ENCODE results near the gene JPT2.

The JPT2 gene

DNA sequence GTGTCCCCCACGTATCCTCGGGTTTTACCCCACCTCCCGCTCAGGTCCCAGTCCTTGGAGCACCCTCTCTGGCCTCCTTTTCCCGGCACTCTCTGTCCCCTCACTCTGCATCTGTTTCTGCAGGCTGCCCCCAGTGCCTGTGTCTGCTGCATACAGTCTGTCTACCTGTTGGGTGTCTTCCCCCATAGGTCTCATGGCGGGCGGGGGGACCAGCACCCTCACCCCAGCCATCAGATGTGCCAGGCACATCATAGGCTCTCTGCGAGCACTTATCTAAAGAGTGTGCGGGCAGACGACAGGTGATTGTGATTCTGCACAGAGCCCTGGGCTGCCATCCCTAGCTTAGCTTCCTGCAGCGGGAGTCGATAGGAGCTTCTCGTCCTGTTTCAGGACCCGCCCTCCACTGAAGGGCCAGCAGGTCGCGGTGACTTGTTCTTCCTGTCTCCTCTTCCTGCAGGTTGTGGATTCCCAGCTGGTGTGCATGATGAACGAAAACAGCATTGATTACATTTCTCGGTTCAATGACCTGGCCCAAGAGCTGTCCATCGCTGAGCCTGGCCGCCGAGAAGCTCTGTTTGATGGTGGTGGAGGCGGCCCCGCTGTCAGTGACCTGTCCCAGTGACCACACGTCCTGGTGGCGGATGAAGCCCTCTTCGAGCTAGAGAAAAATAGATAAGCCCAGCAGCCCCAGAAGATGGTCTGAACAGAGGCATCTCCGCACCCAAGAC, 4.5 kb upstream of the JPT2 start:
- in situ Hi-C loops (cut with HindIII; ENCODE audit: low pct_ligation_motif_present, low sequenced_read_pairs): no loop called here
- TF ChIP-seq, protein P1, sequence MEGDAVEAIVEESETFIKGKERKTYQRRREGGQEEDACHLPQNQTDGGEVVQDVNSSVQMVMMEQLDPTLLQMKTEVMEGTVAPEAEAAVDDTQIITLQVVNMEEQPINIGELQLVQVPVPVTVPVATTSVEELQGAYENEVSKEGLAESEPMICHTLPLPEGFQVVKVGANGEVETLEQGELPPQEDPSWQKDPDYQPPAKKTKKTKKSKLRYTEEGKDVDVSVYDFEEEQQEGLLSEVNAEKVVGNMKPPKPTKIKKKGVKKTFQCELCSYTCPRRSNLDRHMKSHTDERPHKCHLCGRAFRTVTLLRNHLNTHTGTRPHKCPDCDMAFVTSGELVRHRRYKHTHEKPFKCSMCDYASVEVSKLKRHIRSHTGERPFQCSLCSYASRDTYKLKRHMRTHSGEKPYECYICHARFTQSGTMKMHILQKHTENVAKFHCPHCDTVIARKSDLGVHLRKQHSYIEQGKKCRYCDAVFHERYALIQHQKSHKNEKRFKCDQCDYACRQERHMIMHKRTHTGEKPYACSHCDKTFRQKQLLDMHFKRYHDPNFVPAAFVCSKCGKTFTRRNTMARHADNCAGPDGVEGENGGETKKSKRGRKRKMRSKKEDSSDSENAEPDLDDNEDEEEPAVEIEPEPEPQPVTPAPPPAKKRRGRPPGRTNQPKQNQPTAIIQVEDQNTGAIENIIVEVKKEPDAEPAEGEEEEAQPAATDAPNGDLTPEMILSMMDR (IDR thresholded peaks at IDR 0.05; ENCODE audit: low read depth, low read length, missing control alignments): no peak
- H3K4me3 ChIP-seq (ENCODE audit: low read depth, low read length): no peak overlapping the region
- peaks cover 53% of the 10 kb centered on the region for H3K36me3 ChIP-seq (replicated peaks)
- H3K27me3 ChIP-seq (replicated peaks): no peaks in the 10 kb centered on the region
- H3K27ac ChIP-seq: no peak overlapping the region
- DNase-seq: no peak

DNA sequence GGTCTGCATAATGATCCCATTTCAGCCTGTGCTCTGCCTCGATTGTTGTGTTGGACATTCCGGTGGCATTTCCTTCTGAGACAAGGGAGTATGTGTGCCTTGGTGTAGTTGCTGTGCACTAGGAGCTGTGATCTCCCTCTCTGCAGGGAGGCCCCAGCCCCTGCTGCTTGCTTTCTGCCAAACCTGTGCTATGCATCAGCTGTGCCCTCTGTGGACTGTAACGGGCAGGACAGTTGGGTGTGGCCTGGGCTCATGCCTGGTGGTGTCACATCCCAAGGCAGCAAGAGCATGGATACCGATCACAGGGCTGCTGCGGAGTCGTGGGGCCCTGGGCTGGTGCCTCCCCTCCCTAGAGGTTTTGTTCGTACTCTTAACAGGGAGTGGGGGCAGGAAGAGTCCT, 3.8 kb upstream of the JPT2 start:
- Histone ChIP-seq H3K36me3 (replicated peaks) (peaks cover 48% of the 10 kb centered on the region), H3K4me3 (ENCODE audit: low read depth, low read length) (no peak overlapping the region), H3K27ac (no peak overlapping the region), H3K27me3 (replicated peaks) (no peaks in the 10 kb centered on the region)
- in situ Hi-C loops (cut with HindIII; ENCODE audit: low pct_ligation_motif_present, low sequenced_read_pairs): no loop called here
- TF ChIP-seq, protein P1 (IDR thresholded peaks at IDR 0.05; ENCODE audit: low read depth, low read length, missing control alignments): no peak
- no peak for DNase-seq

DNA sequence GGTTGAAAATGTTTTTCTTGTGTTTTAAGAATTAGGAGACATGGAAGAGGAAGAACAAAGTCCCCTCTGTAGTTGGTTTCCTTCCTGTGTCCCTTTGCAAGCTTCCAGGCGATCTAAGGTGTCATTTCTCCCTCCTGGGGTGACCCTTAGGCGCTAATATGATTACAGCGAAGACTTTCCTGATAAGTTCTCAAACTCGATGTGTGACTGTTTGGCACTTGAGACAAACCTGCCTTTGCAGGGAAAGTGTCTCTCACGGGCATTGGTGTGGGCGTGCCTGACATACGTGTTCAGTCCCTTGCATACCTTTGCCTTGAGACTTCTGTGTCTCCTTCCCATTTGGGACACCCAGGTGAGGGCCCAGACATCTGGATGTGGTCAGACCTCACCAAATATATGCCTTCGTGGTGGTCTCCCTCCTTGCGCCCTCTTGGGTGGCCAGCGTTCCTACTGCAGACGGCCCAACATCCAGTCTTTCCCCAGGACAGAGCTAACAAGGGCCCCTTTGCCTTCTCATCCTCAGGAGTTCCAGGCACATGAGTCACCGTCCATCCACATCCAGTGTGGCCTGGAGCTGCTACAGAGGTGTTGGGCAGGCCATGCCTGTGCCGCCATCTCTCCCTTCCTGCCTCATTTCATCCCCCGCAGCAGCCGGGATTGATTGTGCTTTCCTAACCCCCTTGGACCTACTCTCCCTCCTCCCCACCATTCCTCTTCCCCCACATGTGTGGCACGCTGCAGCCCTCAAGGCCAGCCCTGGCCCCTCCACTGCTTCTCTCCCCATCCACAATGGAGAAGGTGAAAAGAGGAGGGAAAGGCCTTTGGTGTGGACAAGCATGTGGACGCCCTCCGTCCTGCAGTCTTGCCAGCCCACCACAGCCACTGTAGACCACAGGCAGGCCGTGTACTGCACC, 3.1 kb upstream of the JPT2 start:
- peaks cover 42% of the 10 kb centered on the region for H3K36me3 ChIP-seq (replicated peaks)
- no peak overlapping the region for H3K27ac ChIP-seq
- DNase-seq: peak; percentile 71
- H3K4me3 ChIP-seq (ENCODE audit: low read depth, low read length): no peak overlapping the region
- in situ Hi-C loops (cut with HindIII; ENCODE audit: low pct_ligation_motif_present, low sequenced_read_pairs): no loop called here
- no peaks in the 10 kb centered on the region for H3K27me3 ChIP-seq (replicated peaks)
- TF ChIP-seq, protein P1 (IDR thresholded peaks at IDR 0.05; ENCODE audit: low read depth, low read length, missing control alignments): no peak

DNA sequence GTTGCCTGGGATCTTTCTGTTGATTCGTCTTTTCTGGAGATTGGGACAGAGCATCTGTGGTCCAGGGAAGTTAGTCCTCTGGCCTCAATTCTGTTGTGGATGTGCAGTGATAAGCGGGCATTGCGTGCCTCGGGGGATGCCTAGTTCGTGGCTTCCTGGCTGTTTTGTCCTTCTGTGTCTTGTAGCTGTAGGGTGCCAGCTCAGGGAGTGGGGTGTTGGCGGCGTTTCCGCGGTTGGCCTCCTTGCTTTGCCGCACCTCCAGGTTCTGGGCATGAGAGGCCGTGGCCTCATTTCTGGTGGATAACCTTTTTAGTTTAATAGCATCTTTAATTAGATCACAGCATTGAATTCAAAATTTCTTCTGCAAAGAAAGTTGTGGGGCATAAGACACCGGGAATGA, 1.4 kb upstream of the JPT2 start:
- in situ Hi-C loops (cut with HindIII; ENCODE audit: low pct_ligation_motif_present, low sequenced_read_pairs): no loop called here
- Histone ChIP-seq H3K27me3 (replicated peaks) (no peaks in the 10 kb centered on the region), H3K36me3 (replicated peaks) (peaks cover 32% of the 10 kb centered on the region), H3K4me3 (ENCODE audit: low read depth, low read length) (no peak overlapping the region), H3K27ac (no peak overlapping the region)
- no peak for DNase-seq
- TF ChIP-seq, protein P1 (IDR thresholded peaks at IDR 0.05; ENCODE audit: low read depth, low read length, missing control alignments): no peak

DNA sequence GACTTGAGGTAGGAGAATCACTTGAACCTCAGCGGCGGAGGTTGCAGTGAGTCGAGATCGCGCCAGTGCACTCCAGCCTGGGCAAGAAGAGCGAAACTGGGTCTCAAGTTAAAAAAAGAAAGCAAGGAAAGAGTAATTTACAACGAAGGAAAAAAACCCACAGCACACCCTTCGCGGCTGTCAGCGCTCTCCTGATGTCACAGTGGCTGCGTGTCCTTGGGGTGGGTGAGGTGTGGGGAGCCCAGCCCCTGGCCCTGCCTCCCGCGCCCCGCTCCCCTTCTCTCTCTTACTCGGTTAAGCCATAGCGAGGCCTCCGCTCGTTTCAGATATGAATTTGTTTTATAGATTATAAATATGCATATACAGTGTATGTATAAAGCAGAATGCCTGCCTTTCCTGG, 740 bp upstream of the JPT2 start:
- no peak for DNase-seq
- Histone ChIP-seq H3K36me3 (replicated peaks) (peaks cover 27% of the 10 kb centered on the region), H3K27ac (no peak overlapping the region), H3K27me3 (replicated peaks) (no peaks in the 10 kb centered on the region), H3K4me3 (ENCODE audit: low read depth, low read length) (no peak overlapping the region)
- in situ Hi-C loops (cut with HindIII; ENCODE audit: low pct_ligation_motif_present, low sequenced_read_pairs): no loop called here
- TF ChIP-seq, protein P1 (IDR thresholded peaks at IDR 0.05; ENCODE audit: low read depth, low read length, missing control alignments): no peak
